ENCODE results near the gene MC4R.
"Not testable (repeated sequence)": the region's sequence is repeated elsewhere in the genome, so short reads cannot be mapped to it uniquely, and the experiment has no call there.

The MC4R gene

GRCh38 chr18:60372596-60372995 lies at the start of gene MC4R:
Gene MC4R, minus strand, starts transcription at chr18:60372775. Its CDS starts 426 bp downstream, at chr18:60372349.
- peak; percentile 56 for DNase-seq

DNA sequence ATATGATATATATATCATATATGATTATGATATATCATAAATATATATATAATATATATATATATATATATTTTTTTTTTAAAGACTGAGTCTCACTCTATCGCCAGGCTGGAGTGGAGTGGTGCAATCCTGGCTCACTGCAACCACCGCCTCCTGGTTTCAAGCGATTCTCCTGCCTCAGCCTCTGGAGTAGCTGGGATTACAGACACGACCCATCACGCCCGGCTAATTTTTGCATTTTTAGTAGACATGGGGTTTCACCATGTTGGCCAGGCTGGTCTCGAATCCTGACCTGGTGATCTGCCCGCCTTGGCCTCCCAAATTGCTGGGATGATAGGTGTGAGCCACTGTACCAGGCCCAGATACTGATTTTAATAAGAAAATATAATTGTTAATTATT lies 49.7 kb upstream of the MC4R start:
- not testable (repeated sequence) for DNase-seq

DNA sequence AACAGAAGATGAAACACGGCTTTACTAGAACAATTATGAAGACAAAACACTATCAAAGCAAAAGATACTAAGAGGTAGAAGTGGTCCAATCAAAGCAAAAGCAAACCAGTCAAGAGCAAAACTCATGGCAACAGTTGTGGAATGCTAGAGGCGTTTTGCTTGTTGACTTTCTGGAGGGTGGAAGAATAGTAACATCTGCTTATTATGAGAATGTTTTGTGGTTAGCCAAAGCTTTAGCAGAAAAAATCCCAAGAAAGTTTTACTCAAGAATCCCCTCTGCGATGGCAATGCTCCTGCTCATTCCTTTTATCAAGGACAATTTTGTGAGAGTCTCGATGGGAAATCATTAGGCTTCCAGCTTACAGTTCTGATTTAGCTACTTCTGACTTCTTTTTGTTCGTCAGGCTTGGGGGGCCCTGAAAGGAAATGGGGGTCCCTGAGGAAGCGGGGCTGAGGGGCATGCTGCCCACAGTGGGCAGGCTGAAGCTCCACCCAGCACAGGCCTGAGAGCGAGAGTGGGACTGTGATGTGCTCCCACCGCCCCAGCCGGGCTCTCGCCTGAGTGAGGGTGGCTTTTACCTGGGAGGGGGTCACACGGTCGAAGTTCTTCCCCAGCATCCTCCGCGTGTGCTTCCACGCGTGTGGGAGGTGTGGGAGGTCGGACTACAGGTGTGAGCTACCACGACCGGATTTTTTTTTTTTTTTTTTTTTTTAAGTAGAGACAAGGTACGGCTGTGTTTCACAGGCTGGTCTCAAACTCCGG lies 49.0 kb upstream of the MC4R start:
- DNase-seq = no peak

DNA sequence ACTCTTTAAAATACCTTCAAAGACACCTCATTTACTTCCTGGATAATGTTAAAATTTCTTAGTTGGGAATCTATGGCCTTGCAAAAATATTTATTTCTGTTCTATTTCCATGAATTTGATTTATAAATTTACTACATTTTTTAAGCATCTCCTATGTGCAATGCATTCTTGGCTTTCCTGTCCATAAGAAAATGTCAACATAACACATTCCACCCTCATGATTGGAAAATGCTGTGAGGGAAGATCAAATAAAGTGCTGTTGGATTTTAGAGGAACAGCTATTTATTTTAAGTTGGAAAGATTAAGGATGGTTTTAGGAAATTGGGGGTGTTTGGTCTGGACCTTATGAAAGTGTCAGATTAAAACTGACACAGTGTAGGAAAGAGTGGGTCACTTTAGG lies 45.4 kb upstream of the MC4R start:
- no peak for DNase-seq

- DNase-seq = peak; percentile 7
These were observed 41.5 kb upstream of the MC4R start for GRCh38 chr18:60413944-60414547.

GRCh38 chr18:60411715-60412114 lies 39.1 kb upstream of the MC4R start:
- no peak for DNase-seq

GRCh38 chr18:60406721-60407120 lies 34.1 kb upstream of the MC4R start:
- no peak for DNase-seq

- DNase-seq = no peak
These were observed 32.0 kb upstream of the MC4R start for GRCh38 chr18:60404486-60405085.

DNA sequence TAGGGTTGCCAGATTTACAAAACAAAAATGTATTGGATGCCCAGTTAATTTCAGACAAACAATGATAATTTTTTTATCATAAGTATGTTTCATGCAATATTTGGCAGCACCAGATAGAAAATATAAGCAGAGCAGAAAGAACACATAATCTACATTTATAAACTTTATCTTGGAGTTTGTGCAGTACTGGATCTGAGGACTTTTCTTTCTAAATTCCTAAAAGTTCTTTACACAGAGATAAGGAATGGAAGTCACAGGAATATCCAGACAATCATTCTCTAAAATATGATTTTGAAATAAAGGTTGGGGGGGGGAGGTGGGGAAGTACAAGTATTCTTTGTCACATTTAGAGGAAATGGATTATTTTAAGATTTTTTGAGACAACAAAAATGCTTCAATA lies 28.8 kb upstream of the MC4R start:
- DNase-seq = no peak

- no peak for DNase-seq
These were observed 19.1 kb upstream of the MC4R start for GRCh38 chr18:60391571-60392226.

DNA sequence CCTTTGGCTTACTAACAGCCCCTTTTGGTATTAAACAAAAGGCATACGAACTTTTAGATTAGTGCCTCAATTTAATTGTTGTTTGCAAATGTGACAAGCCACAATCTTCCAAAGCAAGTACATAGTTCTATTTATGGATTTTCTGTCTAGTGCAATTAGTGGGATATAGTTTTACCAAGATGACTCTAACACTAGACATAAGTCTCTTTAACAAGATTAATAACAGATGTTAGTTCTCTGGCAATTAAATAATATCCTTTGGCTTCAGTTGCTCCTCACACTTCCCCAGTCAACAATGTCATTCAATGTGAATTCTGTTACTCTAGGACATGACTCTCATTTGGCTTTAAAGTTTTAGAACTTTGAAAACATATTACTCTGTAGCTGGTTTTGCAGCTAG lies 16.7 kb upstream of the MC4R start:
- no peak for DNase-seq

DNA sequence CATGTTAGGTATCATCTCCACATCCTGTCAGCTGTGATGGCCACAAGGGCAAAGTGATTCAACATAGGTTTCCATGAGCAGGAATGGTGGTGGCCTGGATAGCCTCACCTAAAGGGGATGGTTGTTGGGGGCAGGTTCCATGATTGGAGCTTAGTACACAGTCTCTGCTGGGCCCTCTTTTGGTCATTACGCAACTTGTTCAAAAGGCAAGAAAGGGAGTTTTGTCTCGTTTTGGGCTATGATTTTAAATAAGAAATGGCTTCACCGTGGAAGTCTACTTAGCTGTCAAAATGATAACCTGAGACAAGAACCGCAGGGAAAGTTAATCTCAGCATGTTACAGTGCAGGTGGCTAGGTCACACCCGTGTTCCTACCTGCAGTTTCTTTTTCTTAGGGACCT lies 13.1 kb upstream of the MC4R start:
- DNase-seq = no peak

- DNase-seq = no peak
These were observed 11.3 kb upstream of the MC4R start for GRCh38 chr18:60383893-60384292.

- no peak for DNase-seq
These were observed 5.3 kb upstream of the MC4R start for GRCh38 chr18:60377778-60378469.

GRCh38 chr18:60372132-60372531 lies 443 bp downstream of the MC4R start:
- no peak for DNase-seq

DNA sequence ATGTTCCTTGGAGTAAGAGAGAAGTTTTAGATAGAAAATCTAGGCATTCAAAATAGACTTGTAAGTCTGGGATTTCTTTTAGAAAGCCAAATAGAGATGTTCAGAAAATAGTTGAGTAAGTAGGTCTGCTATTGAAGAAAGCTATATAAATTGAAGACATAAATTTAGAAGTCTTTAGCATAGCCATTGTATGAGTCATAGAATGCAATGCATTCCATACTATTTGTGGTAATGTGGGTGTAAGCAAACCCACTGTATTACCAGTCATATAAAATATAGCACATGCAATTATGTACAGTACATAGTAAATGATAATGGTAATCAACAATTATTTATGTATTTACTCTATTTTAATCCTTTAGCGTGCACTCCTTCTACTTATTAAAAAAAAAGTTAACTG lies 14.1 kb downstream of the MC4R start:
- no peak for DNase-seq

DNA sequence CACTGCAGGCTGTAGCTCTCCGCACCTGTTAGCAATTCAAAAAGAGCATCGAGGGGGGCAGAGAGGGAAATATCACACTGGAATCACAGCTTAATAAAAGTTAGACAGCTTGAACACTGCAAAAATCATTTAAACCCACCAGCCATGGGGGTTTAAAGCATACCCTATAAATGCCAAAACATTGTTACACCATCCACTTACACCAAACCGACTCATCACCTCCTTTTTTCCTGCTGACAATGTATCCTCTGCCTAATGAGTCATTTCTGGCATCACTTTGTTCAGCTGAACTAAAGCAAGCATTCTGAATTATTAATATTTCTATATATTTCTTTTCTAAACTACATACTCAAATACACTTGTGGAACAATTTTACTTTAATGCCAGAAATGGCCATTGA lies 21.6 kb downstream of the MC4R start:
- no peak for DNase-seq

DNA sequence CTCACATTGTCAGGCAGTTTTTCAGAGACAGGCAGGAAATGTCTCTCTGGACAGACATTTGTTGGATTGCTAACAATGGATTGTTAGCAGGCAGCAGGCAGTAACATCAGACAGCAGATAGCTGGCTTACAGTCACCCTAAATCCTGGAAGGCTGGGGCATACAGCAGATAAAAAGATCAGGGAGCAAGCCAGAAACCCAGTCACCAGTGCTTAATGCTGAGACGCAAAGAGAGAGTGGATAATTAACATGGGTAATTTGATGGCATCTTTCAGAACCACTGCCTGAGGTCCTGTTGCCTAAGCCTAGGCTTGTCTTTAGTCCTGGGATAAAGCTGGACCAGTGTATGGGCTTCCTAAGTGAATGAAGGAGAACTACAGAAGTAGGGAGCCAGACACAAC lies 22.4 kb downstream of the MC4R start:
- DNase-seq = no peak

DNA sequence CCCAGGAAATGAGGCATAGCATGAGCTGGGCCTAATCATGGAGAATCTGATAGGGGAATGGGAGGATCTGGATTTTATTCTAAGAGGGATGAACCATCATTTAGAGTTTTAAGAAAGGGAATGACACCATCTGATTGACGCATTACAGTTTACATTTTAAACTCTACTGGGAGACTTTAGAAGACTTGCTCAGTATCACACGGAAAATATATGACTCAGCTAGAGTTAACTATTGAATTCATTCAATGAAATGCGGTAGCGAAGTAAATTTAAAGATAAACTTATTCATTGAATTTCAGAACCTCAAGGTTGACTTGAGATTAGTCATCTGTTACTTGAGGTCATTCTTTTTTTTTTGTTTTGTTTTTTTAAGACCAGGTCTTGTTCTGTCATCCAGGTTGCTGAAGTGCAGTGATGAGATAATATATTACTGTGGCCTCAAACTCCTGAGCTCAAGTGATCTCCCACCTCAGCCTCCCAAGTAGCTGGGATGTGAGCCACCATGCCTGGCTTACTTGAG lies 25.0 kb downstream of the MC4R start:
- no peak for DNase-seq

DNA sequence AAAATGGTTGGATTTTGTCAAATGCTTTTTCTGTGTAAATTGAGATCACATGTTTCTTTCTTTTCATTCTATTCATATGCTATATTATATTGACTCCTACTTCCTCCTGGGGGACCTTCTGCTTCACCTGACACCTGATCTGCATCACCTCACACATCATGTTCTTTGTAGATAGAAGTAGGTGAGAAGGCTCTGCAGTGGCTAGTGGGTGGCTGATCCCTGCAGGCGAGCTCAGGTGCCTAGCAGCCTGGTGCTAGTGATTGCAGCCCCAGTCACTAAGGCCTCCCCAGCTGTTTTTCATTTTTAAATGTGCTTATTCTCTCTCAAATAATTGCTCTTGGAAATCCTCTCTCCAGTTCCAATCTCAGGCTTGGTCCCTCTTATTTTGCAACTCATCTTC lies 33.6 kb downstream of the MC4R start:
- DNase-seq = no peak

DNA sequence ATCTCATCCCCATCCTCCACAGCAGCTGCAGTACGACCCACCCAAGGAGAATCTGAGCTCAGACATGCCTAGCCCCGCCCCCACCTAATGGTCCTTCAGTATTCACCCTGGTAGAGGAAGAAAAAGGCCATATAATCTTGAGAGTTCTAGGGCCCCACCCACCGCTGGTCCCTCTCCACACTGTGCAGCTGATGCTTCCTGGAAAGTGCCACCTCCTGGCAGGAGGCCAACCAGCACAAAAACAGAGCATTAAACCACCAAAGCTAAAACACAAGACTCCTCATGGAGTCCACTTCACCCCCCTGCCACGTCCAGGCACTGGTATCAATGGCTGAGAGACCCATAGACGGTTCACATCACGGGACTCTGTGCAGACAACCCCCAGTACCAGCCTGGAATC lies 40.7 kb downstream of the MC4R start:
- no peak for DNase-seq

DNA sequence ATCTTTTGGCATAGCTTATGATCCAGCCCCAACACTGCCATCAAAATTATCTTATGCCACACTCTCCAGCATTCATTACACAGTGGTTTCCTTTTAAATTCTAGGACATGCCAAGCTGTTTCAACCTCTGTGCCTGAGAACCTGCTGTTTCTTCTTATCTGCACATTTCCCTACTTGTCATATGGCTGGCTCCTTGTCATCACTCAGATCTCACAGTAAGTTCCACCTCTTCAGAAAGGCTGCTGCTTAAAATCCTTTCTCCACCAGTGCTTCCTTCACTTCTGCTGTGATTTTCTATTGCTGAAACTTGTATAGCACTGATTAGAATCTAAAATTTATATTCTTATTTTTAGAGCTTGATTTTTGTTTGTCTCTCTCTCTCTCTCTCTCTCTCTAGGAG lies 43.4 kb downstream of the MC4R start:
- no peak for DNase-seq

DNA sequence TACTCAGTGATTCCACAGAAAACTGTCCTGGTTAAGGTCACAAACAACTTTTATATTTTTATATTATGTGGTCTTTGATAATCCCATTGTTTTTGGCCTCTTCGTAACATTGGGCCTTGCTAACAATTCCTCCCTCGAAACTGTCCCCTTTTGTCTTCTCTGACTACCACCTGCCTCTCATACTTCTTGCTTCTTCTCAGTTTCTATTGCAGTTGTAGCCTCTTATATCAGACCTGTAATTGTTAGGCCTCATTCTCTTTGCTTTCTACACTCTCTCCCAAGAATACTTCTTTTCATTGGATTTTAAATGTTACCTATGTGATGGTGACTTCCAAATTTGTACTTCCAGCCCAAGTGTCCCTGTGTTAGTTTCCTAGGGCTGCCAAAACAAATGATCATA lies 44.7 kb downstream of the MC4R start:
- no peak for DNase-seq
